Body of pancreas (tissue), 4 donors: ENCODE data around the gene NEDD4L.

Experiments
- POLR2A ChIP-seq, 3 donors: fragments of 450-650 bp; IDR thresholded peaks; one replicate each; pipeline ENCODE4 v1.6.1; 2016; ENCODE audit warnings: antibody characterized with exemption in 3 of 3, mild to moderate bottlenecking in 2 of 3
- TF ChIP-seq, protein P1 (sequence below), 7 experiments: fragments of 450-650 bp in 4 of 7; fragments of 200-600 bp in 3 of 7; sonication (generic) in 3 of 7; IDR thresholded peaks; one replicate each; pipeline ENCODE4 v1.5.1; 2016 to 2019; ENCODE audit warnings: antibody characterized with exemption in 7 of 7

DNA sequence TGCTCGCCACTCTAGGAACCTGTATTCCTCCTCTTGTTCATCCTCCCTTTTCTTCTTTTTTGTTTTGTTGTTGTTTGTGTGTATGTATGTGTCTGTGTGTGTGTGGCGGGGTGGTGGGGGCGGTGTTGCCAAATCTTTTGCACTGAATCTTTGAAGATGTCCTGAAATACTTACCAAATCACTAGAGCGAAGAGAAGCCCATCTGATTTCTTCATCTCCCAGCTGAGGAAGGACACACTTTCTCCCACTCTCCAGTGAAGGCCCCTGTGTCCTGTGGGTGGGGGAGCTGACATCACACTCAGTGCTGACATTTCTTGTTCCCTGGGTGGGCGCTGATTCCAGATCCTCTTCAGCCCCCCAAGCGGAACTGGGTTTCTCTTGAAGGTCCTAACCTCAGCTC, 74.5 kb downstream of the NEDD4L start:
- TF ChIP-seq, protein P1, sequence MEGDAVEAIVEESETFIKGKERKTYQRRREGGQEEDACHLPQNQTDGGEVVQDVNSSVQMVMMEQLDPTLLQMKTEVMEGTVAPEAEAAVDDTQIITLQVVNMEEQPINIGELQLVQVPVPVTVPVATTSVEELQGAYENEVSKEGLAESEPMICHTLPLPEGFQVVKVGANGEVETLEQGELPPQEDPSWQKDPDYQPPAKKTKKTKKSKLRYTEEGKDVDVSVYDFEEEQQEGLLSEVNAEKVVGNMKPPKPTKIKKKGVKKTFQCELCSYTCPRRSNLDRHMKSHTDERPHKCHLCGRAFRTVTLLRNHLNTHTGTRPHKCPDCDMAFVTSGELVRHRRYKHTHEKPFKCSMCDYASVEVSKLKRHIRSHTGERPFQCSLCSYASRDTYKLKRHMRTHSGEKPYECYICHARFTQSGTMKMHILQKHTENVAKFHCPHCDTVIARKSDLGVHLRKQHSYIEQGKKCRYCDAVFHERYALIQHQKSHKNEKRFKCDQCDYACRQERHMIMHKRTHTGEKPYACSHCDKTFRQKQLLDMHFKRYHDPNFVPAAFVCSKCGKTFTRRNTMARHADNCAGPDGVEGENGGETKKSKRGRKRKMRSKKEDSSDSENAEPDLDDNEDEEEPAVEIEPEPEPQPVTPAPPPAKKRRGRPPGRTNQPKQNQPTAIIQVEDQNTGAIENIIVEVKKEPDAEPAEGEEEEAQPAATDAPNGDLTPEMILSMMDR (IDR thresholded peaks at IDR 0.05), result no peak
- TF ChIP-seq POLR2A (IDR thresholded peaks at IDR 0.05), result no peak
